ENCODE results near the gene ITPK1. TPM values are rescaled to one million over a fixed set of nuclear protein-coding genes. Genes with fewer than 3 reads are reported as not detected.
"Not testable (repeated sequence)": the region's sequence is repeated elsewhere in the genome, so short reads cannot be mapped to it uniquely, and the experiment has no call there.

ITPK1 gene
- total RNA-seq, 3 donors from 2014 or later (not counting 1 experiment from before 2014, with no cell fraction given): 73.2 to 74.8 (median 74.4) TPM

DNA sequence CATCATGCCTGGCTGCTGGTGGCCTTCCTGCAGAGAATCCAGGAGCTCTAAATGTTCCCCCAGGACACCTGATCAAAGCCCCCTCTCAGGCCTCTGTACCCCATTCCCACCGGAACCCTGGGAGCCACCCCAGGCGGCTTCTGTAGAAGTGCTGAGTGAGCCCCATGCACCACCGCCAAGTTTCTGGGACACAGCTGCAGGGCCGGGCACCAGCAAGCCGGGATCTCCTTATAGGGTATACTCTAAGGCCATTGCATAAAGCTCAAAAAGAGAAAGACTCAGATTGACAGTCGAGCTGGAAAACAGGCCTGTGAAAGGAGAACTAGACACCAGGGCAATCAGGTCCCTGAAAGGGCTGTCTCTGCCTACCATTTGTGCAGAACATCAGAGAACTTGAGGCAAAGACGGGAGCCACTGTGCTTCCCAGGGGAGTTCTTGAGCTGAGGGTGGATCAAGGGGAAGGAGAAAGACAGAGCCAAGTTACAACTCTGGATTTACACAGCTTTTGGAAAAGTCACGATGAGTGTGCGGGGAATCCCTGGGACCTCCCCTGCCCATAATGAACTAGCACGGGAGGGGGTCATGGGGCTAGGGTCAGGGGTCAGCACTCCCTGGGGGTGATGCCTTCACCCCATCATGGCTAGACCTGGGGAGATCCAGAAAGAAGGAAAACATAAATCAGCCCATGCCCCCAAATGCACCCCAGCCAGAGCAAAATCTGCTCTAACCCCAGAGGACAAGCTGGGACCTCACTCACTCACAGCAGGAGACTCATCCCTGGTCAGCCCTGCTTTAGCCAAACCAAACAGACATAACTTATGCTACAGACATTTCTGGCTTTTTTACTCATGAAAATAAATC is 51.1 kb downstream of the ITPK1 start:
- no peak overlapping the region for H3K27ac ChIP-seq (ENCODE audit: low read length)
- intact Hi-C loops (cut with micrococcal nuclease): no loop called here
- no peaks in the 10 kb centered on the region for H3K36me3 ChIP-seq (ENCODE audit: control insufficient read depth, insufficient read depth, low read length)
- H3K9me3 ChIP-seq (ENCODE audit: control insufficient read depth, insufficient read depth, low read length): no peaks in the 10 kb centered on the region
- H3K36me3 Mint-ChIP-seq: no peaks in the 10 kb centered on the region
- H3K27me3 Mint-ChIP-seq (ENCODE audit: low read depth in 2 of 2): no peaks in the 10 kb centered on the region
- H3K4me3 Mint-ChIP-seq: peak overlapping the region; percentile 17
- no peak for DNase-seq
- peaks cover 56 to 65% of the 10 kb centered on the region in 2 donors for H3K4me1 Mint-ChIP-seq
- H3K27me3 ChIP-seq (ENCODE audit: control insufficient read depth, insufficient read depth, low read length): no peaks in the 10 kb centered on the region
- ATAC-seq: no peak
- H3K4me3 ChIP-seq (ENCODE audit: low read length): no peak overlapping the region
- H3K27ac Mint-ChIP-seq: peak overlapping the region; percentile 76 to 84
- 92% methylated on average over 10 of the region's 10 CpGs for WGBS (ENCODE audit: insufficient coverage)
- TF ChIP-seq, protein P1, sequence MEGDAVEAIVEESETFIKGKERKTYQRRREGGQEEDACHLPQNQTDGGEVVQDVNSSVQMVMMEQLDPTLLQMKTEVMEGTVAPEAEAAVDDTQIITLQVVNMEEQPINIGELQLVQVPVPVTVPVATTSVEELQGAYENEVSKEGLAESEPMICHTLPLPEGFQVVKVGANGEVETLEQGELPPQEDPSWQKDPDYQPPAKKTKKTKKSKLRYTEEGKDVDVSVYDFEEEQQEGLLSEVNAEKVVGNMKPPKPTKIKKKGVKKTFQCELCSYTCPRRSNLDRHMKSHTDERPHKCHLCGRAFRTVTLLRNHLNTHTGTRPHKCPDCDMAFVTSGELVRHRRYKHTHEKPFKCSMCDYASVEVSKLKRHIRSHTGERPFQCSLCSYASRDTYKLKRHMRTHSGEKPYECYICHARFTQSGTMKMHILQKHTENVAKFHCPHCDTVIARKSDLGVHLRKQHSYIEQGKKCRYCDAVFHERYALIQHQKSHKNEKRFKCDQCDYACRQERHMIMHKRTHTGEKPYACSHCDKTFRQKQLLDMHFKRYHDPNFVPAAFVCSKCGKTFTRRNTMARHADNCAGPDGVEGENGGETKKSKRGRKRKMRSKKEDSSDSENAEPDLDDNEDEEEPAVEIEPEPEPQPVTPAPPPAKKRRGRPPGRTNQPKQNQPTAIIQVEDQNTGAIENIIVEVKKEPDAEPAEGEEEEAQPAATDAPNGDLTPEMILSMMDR (IDR thresholded peaks at IDR 0.05): no peak
- peaks cover 55% of the 10 kb centered on the region for H3K4me1 ChIP-seq (ENCODE audit: control insufficient read depth, insufficient read depth, low read length)
- H3K9me3 Mint-ChIP-seq: no peaks in the 10 kb centered on the region

DNA sequence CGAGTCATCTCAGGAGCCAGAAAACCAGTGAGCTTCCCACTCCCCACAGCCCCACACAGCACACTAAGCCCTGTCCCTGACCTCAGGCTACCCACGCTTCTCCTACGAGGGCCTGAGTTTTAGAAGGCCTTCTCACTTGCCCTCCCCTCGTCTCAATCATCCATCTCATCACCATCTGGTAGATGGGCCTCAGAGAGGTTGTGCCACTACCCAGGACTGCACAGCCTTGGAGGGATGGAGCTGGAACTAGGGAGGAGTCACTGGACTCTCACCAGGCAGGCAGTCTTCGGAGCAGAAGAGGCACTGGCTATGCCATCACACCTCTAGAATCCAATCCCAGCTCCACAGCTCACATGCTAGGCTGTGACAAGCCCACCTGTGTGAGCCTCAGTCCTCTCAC is 52.3 kb downstream of the ITPK1 start:
- Histone ChIP-seq H3K27ac (ENCODE audit: low read length) (no peak overlapping the region), H3K4me1 (ENCODE audit: control insufficient read depth, insufficient read depth, low read length) (peaks cover 55% of the 10 kb centered on the region), H3K4me3 (ENCODE audit: low read length) (no peak overlapping the region), H3K36me3 (ENCODE audit: control insufficient read depth, insufficient read depth, low read length) (no peaks in the 10 kb centered on the region), H3K27me3 (ENCODE audit: control insufficient read depth, insufficient read depth, low read length) (no peaks in the 10 kb centered on the region), H3K9me3 (ENCODE audit: control insufficient read depth, insufficient read depth, low read length) (no peaks in the 10 kb centered on the region)
- intact Hi-C loops (cut with micrococcal nuclease): no loop called here
- Mint-ChIP-seq H3K4me1 (peaks cover 54 to 56% of the 10 kb centered on the region in 2 donors), H3K27me3 (ENCODE audit: low read depth in 2 of 2) (no peaks in the 10 kb centered on the region), H3K4me3 (no peak overlapping the region), H3K9me3 (no peaks in the 10 kb centered on the region), H3K36me3 (no peaks in the 10 kb centered on the region), H3K27ac (peak overlapping the region in 1 of 2 donors; percentile 36)
- WGBS (ENCODE audit: insufficient coverage): 91% methylated on average over 4 of the region's 5 CpGs
- ATAC-seq (no peak), DNase-seq (no peak)
- TF ChIP-seq, protein P1 (IDR thresholded peaks at IDR 0.05): no peak

- H3K27me3 Mint-ChIP-seq (ENCODE audit: low read depth in 2 of 2): no peaks in the 10 kb centered on the region
- ATAC-seq (no peak), DNase-seq (no peak)
- H3K27ac Mint-ChIP-seq: peak overlapping the region in 1 of 2 donors; percentile 36
- no peaks in the 10 kb centered on the region for H3K9me3 ChIP-seq (ENCODE audit: control insufficient read depth, insufficient read depth, low read length)
- TF ChIP-seq, protein P1 (IDR thresholded peaks at IDR 0.05): no peak
- WGBS (ENCODE audit: insufficient coverage): 98% methylated on average over 10 of the region's 10 CpGs
- peaks cover 55% of the 10 kb centered on the region for H3K4me1 ChIP-seq (ENCODE audit: control insufficient read depth, insufficient read depth, low read length)
- H3K4me3 Mint-ChIP-seq: no peak overlapping the region
- no peak overlapping the region for H3K4me3 ChIP-seq (ENCODE audit: low read length)
- no peaks in the 10 kb centered on the region for H3K27me3 ChIP-seq (ENCODE audit: control insufficient read depth, insufficient read depth, low read length)
- no peaks in the 10 kb centered on the region for H3K36me3 Mint-ChIP-seq
- no peak overlapping the region for H3K27ac ChIP-seq (ENCODE audit: low read length)
- no peaks in the 10 kb centered on the region for H3K9me3 Mint-ChIP-seq
- H3K4me1 Mint-ChIP-seq: peaks cover 56 to 57% of the 10 kb centered on the region in 2 donors
- intact Hi-C loops (cut with micrococcal nuclease): no loop called here
- no peaks in the 10 kb centered on the region for H3K36me3 ChIP-seq (ENCODE audit: control insufficient read depth, insufficient read depth, low read length)
These were observed 52.8 kb downstream of the ITPK1 start for GRCh38 chr14:93062890-93063289.

DNA sequence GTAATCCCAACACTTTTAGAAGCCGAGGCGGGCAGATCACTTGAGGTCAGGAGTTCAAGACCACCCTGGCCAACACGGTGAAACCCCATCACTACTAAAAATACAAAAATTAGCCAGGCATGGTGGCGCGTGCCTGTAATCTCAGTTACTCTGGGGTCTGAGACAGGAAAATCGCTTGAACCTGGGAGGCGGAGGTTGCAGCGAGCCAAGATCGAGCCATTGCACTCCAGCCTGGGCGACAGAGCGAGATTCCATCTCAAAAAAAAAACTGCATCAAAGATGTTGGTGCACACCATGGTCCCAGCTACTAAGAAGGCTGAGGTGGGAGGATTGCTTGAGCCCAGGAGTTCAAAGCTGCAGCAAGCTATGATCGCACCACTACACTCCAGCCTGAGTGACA is 53.7 kb downstream of the ITPK1 start:
- intact Hi-C loops (cut with micrococcal nuclease); H3K27ac ChIP-seq (ENCODE audit: low read length); H3K27me3 ChIP-seq (ENCODE audit: control insufficient read depth, insufficient read depth, low read length); H3K27me3 Mint-ChIP-seq (ENCODE audit: low read depth in 2 of 2); DNase-seq; H3K36me3 Mint-ChIP-seq; ATAC-seq; H3K36me3 ChIP-seq (ENCODE audit: control insufficient read depth, insufficient read depth, low read length); H3K4me3 ChIP-seq (ENCODE audit: low read length); H3K9me3 ChIP-seq (ENCODE audit: control insufficient read depth, insufficient read depth, low read length); H3K9me3 Mint-ChIP-seq: not testable (repeated sequence)
- H3K4me3 Mint-ChIP-seq: peak overlapping the region; percentile 29
- WGBS (ENCODE audit: insufficient coverage): 80% methylated on average over 12 of the region's 12 CpGs
- peak overlapping the region; percentile 66 to 71 for H3K27ac Mint-ChIP-seq
- peaks cover 49 to 61% of the 10 kb centered on the region in 2 donors for H3K4me1 Mint-ChIP-seq
- H3K4me1 ChIP-seq (ENCODE audit: control insufficient read depth, insufficient read depth, low read length): peaks cover 53% of the 10 kb centered on the region
